Osteoblast (primary cell): ENCODE measurements around the gene NUP205. TPM values are rescaled to one million over a fixed set of nuclear protein-coding genes. Genes with fewer than 3 reads are reported as not detected.

ENCODE experiments used
- DNase-seq: peaks from one replicate; pipeline ENCODE4 v3.0.0; 2011; ENCODE audit warnings: low spot score, mixed read lengths; ENCODE audit not compliant: insufficient read length; ENCODE audit errors: missing footprints
- H2AFZ ChIP-seq: 2 replicates; pipeline ENCODE4 v1.6.0; 2011; ENCODE audit warnings: mild to moderate bottlenecking, low read length
- H3K27ac ChIP-seq: 2 replicates; pipeline ENCODE4 v1.5.1; 2011; ENCODE audit warnings: mild to moderate bottlenecking, low read depth, low read length, moderate library complexity
- H3K27me3 ChIP-seq: 2 replicates; pipeline ENCODE4 v1.6.0; 2012; ENCODE audit warnings: mild to moderate bottlenecking, control low read depth, inconsistent platforms, low read length, moderate library complexity; ENCODE audit not compliant: insufficient read depth
- H3K36me3 ChIP-seq: 2 replicates; pipeline ENCODE4 v1.5.1; 2011; ENCODE audit warnings: mild to moderate bottlenecking, low read length, control low read depth, moderate library complexity; ENCODE audit not compliant: insufficient read depth
- H3K4me1 ChIP-seq: 2 replicates; pipeline ENCODE4 v1.5.1; 2011; ENCODE audit warnings: mild to moderate bottlenecking, low read length, control low read depth, moderate library complexity; ENCODE audit not compliant: insufficient read depth
- H3K4me2 ChIP-seq: 2 replicates; pipeline ENCODE4 v1.6.0; 2011; ENCODE audit warnings: mild to moderate bottlenecking, low read length; ENCODE audit not compliant: insufficient read depth
- H3K4me3 ChIP-seq: fragments of 200-600 bp; sonication (generic); 3 replicates; pipeline ENCODE4 v1.5.1; 2012; ENCODE audit warnings: mild to moderate bottlenecking, low read length, inconsistent platforms; ENCODE audit not compliant: insufficient read depth
- H3K79me2 ChIP-seq: 2 replicates; pipeline ENCODE4 v1.6.0; 2012; ENCODE audit warnings: mild to moderate bottlenecking, low read length, control low read depth, inconsistent platforms; ENCODE audit not compliant: insufficient read depth
- H3K9me3 ChIP-seq: 2 replicates; pipeline ENCODE4 v1.5.1; 2011; ENCODE audit warnings: low read depth, low read length, control low read depth
- H4K20me1 ChIP-seq: 2 replicates; pipeline ENCODE4 v1.6.0; 2012; ENCODE audit warnings: mild to moderate bottlenecking, low read length, control low read depth; ENCODE audit not compliant: insufficient read depth
- total RNA-seq: library from RNA; depleted of rRNA; stranded (reverse); fragments of >200 nt; gene quantifications from 2 replicates; pipeline ENCODE4 v1.2.3, GENCODE V29; 2012
- TF ChIP-seq, protein P1 (sequence below): IDR thresholded peaks from 2 replicates; pipeline ENCODE4 v1.5.1; 2011; ENCODE audit warnings: mild to moderate bottlenecking, low read depth, low read length, moderate library complexity; ENCODE audit errors: extremely low read depth

NUP205 gene
- total RNA-seq, 1 donor, result 33.7 TPM

GRCh38 chr7:135575296-135575695 lies 17.6 kb downstream of the NUP205 start:
- H3K4me2 ChIP-seq, result no peak overlapping the region
- DNase-seq, result no peak
- H3K36me3 ChIP-seq, result peaks cover 58% of the 10 kb centered on the region
- TF ChIP-seq, protein P1, sequence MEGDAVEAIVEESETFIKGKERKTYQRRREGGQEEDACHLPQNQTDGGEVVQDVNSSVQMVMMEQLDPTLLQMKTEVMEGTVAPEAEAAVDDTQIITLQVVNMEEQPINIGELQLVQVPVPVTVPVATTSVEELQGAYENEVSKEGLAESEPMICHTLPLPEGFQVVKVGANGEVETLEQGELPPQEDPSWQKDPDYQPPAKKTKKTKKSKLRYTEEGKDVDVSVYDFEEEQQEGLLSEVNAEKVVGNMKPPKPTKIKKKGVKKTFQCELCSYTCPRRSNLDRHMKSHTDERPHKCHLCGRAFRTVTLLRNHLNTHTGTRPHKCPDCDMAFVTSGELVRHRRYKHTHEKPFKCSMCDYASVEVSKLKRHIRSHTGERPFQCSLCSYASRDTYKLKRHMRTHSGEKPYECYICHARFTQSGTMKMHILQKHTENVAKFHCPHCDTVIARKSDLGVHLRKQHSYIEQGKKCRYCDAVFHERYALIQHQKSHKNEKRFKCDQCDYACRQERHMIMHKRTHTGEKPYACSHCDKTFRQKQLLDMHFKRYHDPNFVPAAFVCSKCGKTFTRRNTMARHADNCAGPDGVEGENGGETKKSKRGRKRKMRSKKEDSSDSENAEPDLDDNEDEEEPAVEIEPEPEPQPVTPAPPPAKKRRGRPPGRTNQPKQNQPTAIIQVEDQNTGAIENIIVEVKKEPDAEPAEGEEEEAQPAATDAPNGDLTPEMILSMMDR, result no peak
- H3K4me3 ChIP-seq, result no peak overlapping the region
- H2AFZ ChIP-seq, result no peak overlapping the region
- no peaks in the 10 kb centered on the region for H3K27me3 ChIP-seq
- H3K4me1 ChIP-seq, result no peaks in the 10 kb centered on the region
- H4K20me1 ChIP-seq, result no peaks in the 10 kb centered on the region
- no peaks in the 10 kb centered on the region for H3K9me3 ChIP-seq
- H3K79me2 ChIP-seq, result peaks cover 8% of the 10 kb centered on the region
- H3K27ac ChIP-seq, result no peak overlapping the region

GRCh38 chr7:135578569-135578968 lies 20.9 kb downstream of the NUP205 start:
- Histone ChIP-seq H3K4me2 (no peak overlapping the region), H3K4me1 (no peaks in the 10 kb centered on the region), H3K79me2 (no peaks in the 10 kb centered on the region), H3K27ac (no peak overlapping the region), H2AFZ (no peak overlapping the region), H3K27me3 (no peaks in the 10 kb centered on the region), H3K9me3 (no peaks in the 10 kb centered on the region), H3K4me3 (no peak overlapping the region), H4K20me1 (no peaks in the 10 kb centered on the region), H3K36me3 (peaks cover 65% of the 10 kb centered on the region)
- no peak for DNase-seq
- TF ChIP-seq, protein P1, result no peak

- H3K36me3 ChIP-seq, result peaks cover 35% of the 10 kb centered on the region
- H3K27ac ChIP-seq, result peak overlapping the region; percentile 51
- no peaks in the 10 kb centered on the region for H4K20me1 ChIP-seq
- no peaks in the 10 kb centered on the region for H3K79me2 ChIP-seq
- no peaks in the 10 kb centered on the region for H3K27me3 ChIP-seq
- H3K4me1 ChIP-seq, result no peaks in the 10 kb centered on the region
- no peak overlapping the region for H3K4me3 ChIP-seq
- DNase-seq, result no peak
- TF ChIP-seq, protein P1, result no peak
- H3K4me2 ChIP-seq, result no peak overlapping the region
- peak overlapping the region; percentile 32 for H2AFZ ChIP-seq
- no peaks in the 10 kb centered on the region for H3K9me3 ChIP-seq
These were observed 26.9 kb downstream of the NUP205 start for GRCh38 chr7:135584362-135585353.

DNA sequence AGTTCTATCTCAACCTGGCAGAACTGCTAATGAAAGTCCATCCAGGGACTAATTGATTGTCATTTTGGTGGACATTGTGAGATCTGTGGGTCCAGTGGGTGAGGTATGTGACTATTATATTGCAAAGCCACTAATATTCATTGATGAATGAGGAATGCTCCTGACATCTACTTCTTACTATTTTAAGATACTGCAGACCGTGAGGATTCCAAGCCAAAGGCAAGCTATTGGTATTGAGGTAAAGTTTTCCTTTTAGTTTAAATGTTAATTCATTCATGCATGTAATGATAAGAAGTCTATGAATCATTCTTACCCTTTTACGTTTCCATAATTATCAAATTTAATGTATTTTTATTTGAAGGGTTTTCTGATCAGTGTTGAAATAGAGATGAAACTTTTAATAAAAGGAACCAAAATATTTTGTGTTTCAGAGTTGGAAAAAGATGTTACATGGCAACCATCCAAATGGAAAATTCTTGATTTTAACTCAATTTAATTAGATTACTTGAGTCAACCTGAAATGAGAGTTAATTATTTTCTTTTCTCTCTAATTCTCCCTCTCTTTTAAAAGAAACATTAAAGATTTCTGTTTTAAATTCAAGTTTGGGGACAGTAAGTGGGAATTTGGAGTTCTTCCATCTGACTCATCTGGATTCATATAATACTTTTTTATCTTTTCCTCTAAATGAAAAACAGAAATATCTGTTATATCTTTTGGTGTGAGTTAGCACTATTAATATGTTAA lies 39.6 kb downstream of the NUP205 start:
- TF ChIP-seq, protein P1, result no peak
- Histone ChIP-seq H4K20me1 (no peaks in the 10 kb centered on the region), H3K27me3 (no peaks in the 10 kb centered on the region), H3K36me3 (peaks cover 29% of the 10 kb centered on the region), H3K4me1 (peaks cover 12% of the 10 kb centered on the region), H3K4me3 (no peak overlapping the region), H2AFZ (no peak overlapping the region), H3K9me3 (no peaks in the 10 kb centered on the region), H3K27ac (no peak overlapping the region), H3K79me2 (no peaks in the 10 kb centered on the region), H3K4me2 (no peak overlapping the region)
- no peak for DNase-seq
